ENCODE data around the gene PTPN23. TPM values are rescaled to one million over a fixed set of nuclear protein-coding genes. Genes with fewer than 3 reads are reported as not detected.

Gene PTPN23
- total RNA-seq, 2 donors from 2014 or later, result 28.5 to 301 TPM

DNA sequence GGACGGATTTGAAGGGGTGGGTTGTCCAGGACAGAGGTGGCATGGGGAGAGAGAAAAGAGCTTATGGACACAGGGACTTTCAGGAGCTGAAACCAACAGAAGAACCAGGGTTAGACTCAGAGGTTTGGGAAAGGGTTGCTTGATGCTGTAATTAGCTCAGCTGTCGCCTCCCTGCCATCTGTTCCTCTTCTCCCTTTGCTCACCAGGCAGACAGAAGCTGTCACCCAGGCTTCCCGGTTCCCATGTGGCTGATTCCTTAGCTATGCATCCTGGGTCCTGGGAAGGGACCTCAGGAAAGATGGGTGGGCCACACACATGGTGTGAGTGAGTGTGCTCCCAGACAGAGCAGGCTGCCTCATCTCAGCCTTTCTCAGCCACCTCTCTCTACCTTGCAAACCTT is 14.1 kb downstream of the PTPN23 start:
- no peak for DNase-seq
- TF ChIP-seq POLR2A (IDR thresholded peaks at IDR 0.05), result no peak
- TF ChIP-seq, protein P1, sequence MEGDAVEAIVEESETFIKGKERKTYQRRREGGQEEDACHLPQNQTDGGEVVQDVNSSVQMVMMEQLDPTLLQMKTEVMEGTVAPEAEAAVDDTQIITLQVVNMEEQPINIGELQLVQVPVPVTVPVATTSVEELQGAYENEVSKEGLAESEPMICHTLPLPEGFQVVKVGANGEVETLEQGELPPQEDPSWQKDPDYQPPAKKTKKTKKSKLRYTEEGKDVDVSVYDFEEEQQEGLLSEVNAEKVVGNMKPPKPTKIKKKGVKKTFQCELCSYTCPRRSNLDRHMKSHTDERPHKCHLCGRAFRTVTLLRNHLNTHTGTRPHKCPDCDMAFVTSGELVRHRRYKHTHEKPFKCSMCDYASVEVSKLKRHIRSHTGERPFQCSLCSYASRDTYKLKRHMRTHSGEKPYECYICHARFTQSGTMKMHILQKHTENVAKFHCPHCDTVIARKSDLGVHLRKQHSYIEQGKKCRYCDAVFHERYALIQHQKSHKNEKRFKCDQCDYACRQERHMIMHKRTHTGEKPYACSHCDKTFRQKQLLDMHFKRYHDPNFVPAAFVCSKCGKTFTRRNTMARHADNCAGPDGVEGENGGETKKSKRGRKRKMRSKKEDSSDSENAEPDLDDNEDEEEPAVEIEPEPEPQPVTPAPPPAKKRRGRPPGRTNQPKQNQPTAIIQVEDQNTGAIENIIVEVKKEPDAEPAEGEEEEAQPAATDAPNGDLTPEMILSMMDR (IDR thresholded peaks at IDR 0.05), result no peak
- intact Hi-C loops (cut with DNase I), result no loop called here
- Histone ChIP-seq H3K36me3 (replicated peaks in 1 of 2; ENCODE audit: insufficient read depth in 1 of 2, low read depth in 2 of 2) (peaks cover 0 to 4% of the 10 kb centered on the region in 2 donors), H3K4me1 (peaks cover 34% of the 10 kb centered on the region), H3K27me3 (no peaks in the 10 kb centered on the region), H3K9me3 (no peaks in the 10 kb centered on the region), H3K27ac (peak overlapping the region in 3 of 4 donors; percentile 44 to 77 (median 76)), H3K4me3 (no peak overlapping the region)
- 70 to 77% methylated on average over 3 of the region's 3 CpGs for WGBS, 2 donors
- ATAC-seq, result no peak

DNA sequence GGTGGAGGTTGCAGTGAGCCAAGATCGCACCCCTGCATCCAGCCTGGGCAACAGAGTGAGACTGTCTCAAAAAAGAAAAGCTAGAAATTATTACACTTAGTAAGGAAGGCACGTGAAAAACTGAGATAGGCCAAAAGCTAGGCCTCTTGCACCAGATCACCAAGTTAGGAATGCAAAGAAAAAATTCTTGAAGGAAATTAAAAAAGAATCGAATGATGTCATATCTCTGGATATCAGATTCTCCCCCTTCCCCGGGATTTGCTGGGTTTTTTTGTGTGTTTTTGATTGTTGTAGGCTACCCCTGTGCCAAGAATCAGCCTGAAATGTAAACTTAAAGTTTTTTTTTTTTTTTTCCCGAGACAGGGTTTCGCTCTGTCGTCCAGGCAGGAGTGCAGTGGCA is 17.4 kb downstream of the PTPN23 start:
- ATAC-seq, result no peak
- peaks cover 0 to 4% of the 10 kb centered on the region in 2 donors for H3K36me3 ChIP-seq (replicated peaks in 1 of 2; ENCODE audit: insufficient read depth in 1 of 2, low read depth in 2 of 2)
- no peak for DNase-seq
- intact Hi-C loops (cut with DNase I), result no loop called here
- H3K4me1 ChIP-seq, result peaks cover 24% of the 10 kb centered on the region
- no peaks in the 10 kb centered on the region for H3K9me3 ChIP-seq
- H3K27ac ChIP-seq, result no peak overlapping the region
- no peak overlapping the region for H3K4me3 ChIP-seq
- no peaks in the 10 kb centered on the region for H3K27me3 ChIP-seq
- WGBS, 2 donors, result 58 to 73% methylated on average over 7 of the region's 7 CpGs
- no peak for TF ChIP-seq POLR2A (IDR thresholded peaks at IDR 0.05)
- TF ChIP-seq, protein P1 (IDR thresholded peaks at IDR 0.05), result no peak

DNA sequence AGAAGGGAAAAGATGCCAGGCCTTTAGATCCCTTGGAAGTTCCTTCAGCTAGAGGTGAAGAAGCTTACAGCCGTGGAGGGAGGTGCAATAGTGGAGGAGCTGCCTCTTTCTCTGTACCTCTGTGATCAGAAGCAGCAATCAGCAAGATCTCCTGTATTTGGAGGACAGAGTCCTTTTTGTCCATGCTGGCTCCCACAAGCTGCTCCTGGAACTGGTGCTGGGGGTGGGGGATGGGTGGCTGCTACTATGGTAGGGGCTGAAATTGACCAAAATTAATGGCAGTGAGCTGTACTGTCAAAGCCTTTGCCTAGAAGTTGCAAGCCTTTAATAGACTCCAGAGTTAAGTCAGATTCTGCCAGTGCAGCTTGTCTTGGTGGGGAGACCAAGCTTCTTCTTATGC is 18.2 kb downstream of the PTPN23 start:
- no peaks in the 10 kb centered on the region for H3K9me3 ChIP-seq
- no peak for TF ChIP-seq POLR2A (IDR thresholded peaks at IDR 0.05)
- TF ChIP-seq, protein P1 (IDR thresholded peaks at IDR 0.05), result no peak
- peaks cover 17% of the 10 kb centered on the region for H3K4me1 ChIP-seq
- intact Hi-C loops (cut with DNase I), result no loop called here
- no peak overlapping the region for H3K4me3 ChIP-seq
- 89 to 94% methylated on average over 1 of the region's 1 CpG for WGBS, 2 donors
- no peak overlapping the region for H3K27ac ChIP-seq
- H3K36me3 ChIP-seq (replicated peaks in 1 of 2; ENCODE audit: insufficient read depth in 1 of 2, low read depth in 2 of 2), result peaks cover 0 to 4% of the 10 kb centered on the region in 2 donors
- DNase-seq, result no peak
- no peak for ATAC-seq
- no peaks in the 10 kb centered on the region for H3K27me3 ChIP-seq

DNA sequence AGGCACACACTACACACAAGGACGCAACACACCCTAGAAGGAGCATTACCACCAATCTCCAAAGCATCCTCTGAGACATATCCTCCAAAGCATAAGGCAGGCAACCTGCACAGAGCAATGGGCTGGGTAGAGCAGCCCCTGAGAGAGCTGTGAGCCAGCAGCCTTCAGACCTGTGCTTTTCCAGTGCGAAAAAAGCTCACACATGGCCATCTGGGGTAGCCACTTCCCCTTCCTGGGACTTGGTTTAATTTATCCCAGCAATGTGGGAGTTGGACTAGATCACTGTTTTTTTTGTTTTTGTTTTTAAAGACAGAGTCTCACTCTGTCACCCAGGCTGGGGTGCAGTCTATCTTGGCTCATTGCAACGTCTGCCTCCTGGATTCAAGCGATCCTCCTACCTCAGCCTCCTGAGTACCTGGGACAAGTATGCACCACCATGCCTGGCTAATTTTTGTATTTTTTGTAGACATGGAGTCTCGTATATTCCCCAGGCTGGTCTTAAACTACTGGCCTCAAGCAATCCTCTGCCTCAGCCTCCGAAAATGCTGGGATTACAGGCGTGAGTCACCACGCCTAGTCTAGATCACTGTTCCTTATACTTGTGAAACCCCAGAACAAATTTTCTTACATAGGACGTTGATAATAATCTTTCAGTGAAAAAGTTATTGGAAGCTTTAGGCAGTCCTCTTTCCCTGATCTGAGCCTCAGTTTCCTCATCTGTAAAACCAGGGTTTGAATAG is 18.9 kb downstream of the PTPN23 start:
- Histone ChIP-seq H3K27me3 (no peaks in the 10 kb centered on the region), H3K4me3 (no peak overlapping the region), H3K27ac (no peak overlapping the region), H3K4me1 (peaks cover 14% of the 10 kb centered on the region), H3K9me3 (no peaks in the 10 kb centered on the region), H3K36me3 (replicated peaks in 1 of 2; ENCODE audit: insufficient read depth in 1 of 2, low read depth in 2 of 2) (peaks cover 0 to 4% of the 10 kb centered on the region in 2 donors)
- intact Hi-C loops (cut with DNase I), result no loop called here
- WGBS, 2 donors, result 87 to 91% methylated on average over 9 of the region's 9 CpGs
- no peak for DNase-seq
- ATAC-seq, result no peak
- TF ChIP-seq POLR2A (IDR thresholded peaks at IDR 0.05), result no peak
- TF ChIP-seq, protein P1 (IDR thresholded peaks at IDR 0.05), result no peak

DNA sequence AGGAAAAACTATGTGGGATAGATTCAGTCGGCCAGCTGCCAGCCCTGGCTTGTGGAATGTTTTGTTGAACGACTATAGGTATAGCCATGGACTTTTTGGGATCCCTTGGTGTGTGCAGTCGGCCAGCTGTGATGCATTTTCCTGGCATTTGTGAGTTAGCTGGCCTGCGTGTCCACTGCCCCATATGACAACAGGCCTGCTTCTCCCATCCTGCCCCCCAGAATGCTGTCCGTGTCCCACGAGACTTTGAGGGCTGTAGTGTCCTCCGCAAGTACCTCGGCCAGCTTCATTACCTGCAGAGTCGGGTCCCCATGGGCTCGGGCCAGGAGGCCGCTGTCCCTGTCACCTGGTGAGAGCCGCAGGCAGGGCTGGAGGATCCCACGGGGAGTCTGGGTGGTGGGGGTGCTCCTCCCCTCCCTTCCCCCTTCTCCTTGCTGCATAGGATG is 23.6 kb downstream of the PTPN23 start:
- peaks cover 0 to 22% of the 10 kb centered on the region in 2 donors for H3K36me3 ChIP-seq (replicated peaks in 1 of 2; ENCODE audit: insufficient read depth in 1 of 2, low read depth in 2 of 2)

More for the DNA sequence above, 23.6 kb downstream of the PTPN23 start:
- ATAC-seq (no peak), DNase-seq (no peak)
- Histone ChIP-seq H3K4me3 (no peak overlapping the region), H3K4me1 (peaks cover 14% of the 10 kb centered on the region), H3K9me3 (no peaks in the 10 kb centered on the region), H3K27me3 (no peaks in the 10 kb centered on the region), H3K27ac (peak overlapping the region in 2 of 4 donors; percentile 28 to 41)
- intact Hi-C loops (cut with DNase I), result no loop called here
- TF ChIP-seq, protein P1 (IDR thresholded peaks at IDR 0.05), result no peak
- TF ChIP-seq POLR2A (IDR thresholded peaks at IDR 0.05), result no peak
- 80 to 83% methylated on average over 5 to 13 of the region's 13 CpGs for WGBS, 2 donors

All from body of pancreas (tissue), 4 donors.